RWPE2 (cell line): ENCODE data around the gene CKM.

ENCODE experiments used
- ATAC-seq: fragments of 200-7000 bp; cut with Tn5 transposase; 3 replicates; pipeline ENCODE4 v1.9.1; 2021; ENCODE audit warnings: low read depth
- DNase-seq: peaks from one replicate; pipeline ENCODE4 v3.0.0-alpha.2; 2020; ENCODE audit warnings: low spot score
- H3K27ac ChIP-seq: fragments of 450-650 bp; 2 replicates; pipeline ENCODE4 v1.5.1; 2017; ENCODE audit warnings: mild to moderate bottlenecking; ENCODE audit not compliant: poor library complexity, severe bottlenecking
- H3K27me3 ChIP-seq: fragments of 250-450 bp; sonication (Bioruptor Pico); 2 replicates; pipeline ENCODE4 v1.5.1; 2021; ENCODE audit warnings: mild to moderate bottlenecking, moderate library complexity; ENCODE audit not compliant: insufficient read depth, poor library complexity, severe bottlenecking
- H3K36me3 ChIP-seq: fragments of 250-450 bp; sonication (Bioruptor Pico); 2 replicates; pipeline ENCODE4 v1.5.1; 2020; ENCODE audit warnings: low read depth, mild to moderate bottlenecking, moderate library complexity
- H3K4me1 ChIP-seq: fragments of 250-450 bp; sonication (Bioruptor Pico); 2 replicates; pipeline ENCODE4 v1.5.1; 2021; ENCODE audit warnings: mild to moderate bottlenecking, moderate library complexity; ENCODE audit not compliant: insufficient read depth, poor library complexity, severe bottlenecking
- H3K4me3 ChIP-seq: fragments of 250-450 bp; sonication (Bioruptor Pico); 2 replicates; pipeline ENCODE4 v1.5.1; 2021; ENCODE audit warnings: mild to moderate bottlenecking, moderate library complexity; ENCODE audit not compliant: severe bottlenecking
- H3K9me3 ChIP-seq: fragments of 250-450 bp; sonication (Bioruptor Pico); 2 replicates; pipeline ENCODE4 v1.5.1; 2021; ENCODE audit warnings: mild to moderate bottlenecking, moderate library complexity; ENCODE audit not compliant: severe bottlenecking
- CTCF ChIP-seq: fragments of 450-650 bp; IDR thresholded peaks from one replicate; pipeline ENCODE4 v1.5.1; 2017; ENCODE audit warnings: mild to moderate bottlenecking, moderate library complexity; ENCODE audit not compliant: poor library complexity, severe bottlenecking

The CKM gene

GRCh38 chr19:45258862-45259261 is 63.8 kb downstream of the CKM start:
- no peak for DNase-seq
- no peaks in the 10 kb centered on the region for H3K4me1 ChIP-seq
- no peak overlapping the region for H3K27ac ChIP-seq
- H3K4me3 ChIP-seq, result no peak overlapping the region
- H3K27me3 ChIP-seq, result no peaks in the 10 kb centered on the region
- no peak for TF ChIP-seq CTCF
- H3K9me3 ChIP-seq, result no peaks in the 10 kb centered on the region
- H3K36me3 ChIP-seq, result peaks cover 4% of the 10 kb centered on the region; the same call in 1 of the 2 replicates
- ATAC-seq, result no peak

GRCh38 chr19:45256836-45257235 is 65.8 kb downstream of the CKM start:
- no peak for TF ChIP-seq CTCF
- H3K9me3 ChIP-seq, result no peaks in the 10 kb centered on the region
- no peak overlapping the region for H3K4me3 ChIP-seq
- DNase-seq (no peak), ATAC-seq (no peak)
- H3K27ac ChIP-seq, result no peak overlapping the region
- H3K27me3 ChIP-seq, result no peaks in the 10 kb centered on the region
- H3K4me1 ChIP-seq, result no peaks in the 10 kb centered on the region
- peaks cover 11% of the 10 kb centered on the region; the same call in 1 of the 2 replicates for H3K36me3 ChIP-seq
